ENCODE data around the gene PLCB4. TPM values are rescaled to one million over a fixed set of nuclear protein-coding genes. Genes with fewer than 3 reads are reported as not detected.

Gene PLCB4
- total RNA-seq, 2 donors from 2014 or later = 40.4 to 53.3 TPM

DNA sequence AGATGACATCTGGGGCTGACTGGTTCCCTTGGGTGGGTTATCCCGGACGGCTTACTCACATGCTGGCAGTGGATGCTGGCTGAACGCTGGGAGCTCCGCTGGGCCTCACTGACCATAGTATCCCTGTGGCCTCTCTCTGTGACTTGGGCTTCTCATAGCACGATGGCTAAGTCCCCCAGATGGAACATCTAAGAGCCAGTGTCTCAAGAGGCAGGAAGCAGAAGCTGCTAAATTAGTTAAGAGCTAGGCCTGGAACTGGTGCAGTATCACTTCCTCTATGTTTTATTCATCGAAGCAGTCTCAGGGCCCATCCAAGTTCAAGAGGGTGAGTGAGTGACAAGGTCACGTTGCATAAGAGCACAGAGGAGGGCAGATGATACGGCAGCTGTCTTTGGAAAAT lies 329.0 kb downstream of the PLCB4 start:
- no peak for DNase-seq (ENCODE audit: low spot score)

DNA sequence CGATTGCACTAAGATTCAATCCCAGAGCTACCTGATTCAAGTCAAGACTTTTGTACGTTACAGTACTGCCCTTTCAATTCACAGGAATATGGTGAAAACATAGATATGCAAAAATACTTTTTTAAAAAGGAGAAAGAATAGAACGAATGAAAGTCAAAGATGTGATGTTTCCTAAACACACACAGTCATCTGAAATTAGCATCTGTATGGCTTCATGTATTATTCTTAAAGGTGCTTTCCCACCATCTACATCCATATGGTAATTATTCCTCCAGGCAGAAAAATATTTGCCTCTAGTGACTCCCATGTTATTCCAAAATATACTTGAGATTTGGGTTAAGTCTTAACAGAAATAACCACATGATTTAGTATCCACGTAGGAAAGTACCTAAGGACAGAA lies 330.0 kb downstream of the PLCB4 start:
- no peak for DNase-seq (ENCODE audit: low spot score)
- intact Hi-C loops (cut with DNase I) = loop anchor here in 1 of 2 donors (10.0 kb wide), 1 partner anchor 644 kb away; no protein-coding TSS in a partner anchor

More for the DNA sequence above, 329.0 kb downstream of the PLCB4 start:
- intact Hi-C loops (cut with DNase I) = loop anchor here in 1 of 2 donors (10.0 kb wide), 1 partner anchor 643 kb away; no protein-coding TSS in a partner anchor

DNA sequence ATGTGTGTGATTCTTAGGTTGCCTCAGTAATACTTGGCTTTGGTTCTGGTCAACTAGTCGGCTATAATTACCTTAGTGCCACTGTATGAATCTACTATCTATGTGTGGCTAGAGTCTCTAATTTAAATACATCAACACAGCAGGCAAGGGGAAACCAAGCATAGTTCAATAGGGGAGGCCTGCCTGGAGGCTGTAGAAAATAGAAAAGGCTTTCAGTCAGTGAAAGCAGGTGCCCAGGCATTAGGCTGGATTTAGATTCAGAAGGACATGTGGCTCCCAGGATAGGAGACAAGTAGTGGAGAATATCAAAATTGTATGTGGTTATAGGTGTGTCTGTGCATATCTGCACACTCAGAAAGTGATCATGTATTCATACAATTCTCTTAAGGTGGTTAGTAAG lies 330.4 kb downstream of the PLCB4 start:
- intact Hi-C loops (cut with DNase I) = loop anchor here in 1 of 2 donors (10.0 kb wide), 1 partner anchor 645 kb away; no protein-coding TSS in a partner anchor
- no peak for DNase-seq (ENCODE audit: low spot score)

DNA sequence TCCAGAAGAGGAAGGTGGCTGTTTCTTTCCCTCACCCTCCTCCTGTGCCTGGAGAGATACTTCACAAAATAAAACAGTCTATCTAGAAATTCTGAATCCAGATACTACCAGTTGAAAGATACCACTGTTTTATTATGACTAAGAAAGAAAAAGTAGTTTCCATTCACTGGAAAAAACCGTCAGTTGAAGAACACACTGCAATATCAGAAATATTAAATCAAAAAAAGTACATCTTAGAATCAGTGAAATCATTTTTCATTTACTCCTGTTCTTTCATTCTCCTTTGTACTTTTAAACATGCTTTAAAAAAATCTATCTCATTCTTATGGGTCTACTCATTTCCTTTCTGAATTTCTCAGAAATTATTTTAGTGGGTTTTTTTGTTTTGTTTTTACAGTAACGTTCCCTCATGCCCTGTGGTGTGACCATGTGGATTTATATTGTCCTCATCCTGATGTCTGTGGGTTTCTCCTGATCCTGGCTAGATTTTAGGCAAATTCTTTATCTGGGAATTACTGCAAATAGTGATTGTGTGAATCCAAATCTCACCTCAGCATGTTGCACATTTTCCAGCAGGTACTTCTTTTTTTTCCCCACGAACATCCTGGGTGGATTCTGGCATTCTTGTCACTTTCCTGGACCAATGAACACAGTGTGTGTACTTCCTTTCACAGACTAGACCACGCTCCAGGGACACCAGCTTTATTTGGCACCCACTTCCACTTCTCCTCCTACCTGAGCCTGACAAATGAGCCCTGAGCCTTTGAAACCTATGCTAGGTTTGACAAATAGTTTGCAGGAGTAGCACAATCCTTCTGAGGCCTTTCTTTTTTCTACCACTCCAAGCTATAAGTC lies 331.5 kb downstream of the PLCB4 start:
- intact Hi-C loops (cut with DNase I) = no loop called here
- DNase-seq (ENCODE audit: low spot score) = no peak

DNA sequence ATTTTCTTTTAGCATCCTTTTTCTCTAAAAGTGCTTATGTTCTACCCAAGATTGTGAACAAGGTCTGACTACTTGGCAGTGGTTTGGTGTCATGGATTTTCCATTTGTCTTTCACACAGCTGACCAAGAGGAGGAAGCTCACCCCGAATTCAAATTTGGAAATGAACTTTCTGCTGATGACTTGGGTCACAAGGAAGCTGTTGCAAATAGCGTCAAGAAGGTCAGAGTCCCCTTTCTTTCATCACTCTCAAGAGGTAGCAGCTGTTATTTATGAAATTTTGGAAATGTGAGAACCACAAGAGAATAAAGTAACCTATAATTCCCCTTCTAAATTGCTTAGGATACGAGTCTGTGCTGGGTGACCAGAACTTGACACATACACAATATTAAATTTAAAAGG lies 332.5 kb downstream of the PLCB4 start:
- intact Hi-C loops (cut with DNase I) = no loop called here
- DNase-seq (ENCODE audit: low spot score) = no peak

DNA sequence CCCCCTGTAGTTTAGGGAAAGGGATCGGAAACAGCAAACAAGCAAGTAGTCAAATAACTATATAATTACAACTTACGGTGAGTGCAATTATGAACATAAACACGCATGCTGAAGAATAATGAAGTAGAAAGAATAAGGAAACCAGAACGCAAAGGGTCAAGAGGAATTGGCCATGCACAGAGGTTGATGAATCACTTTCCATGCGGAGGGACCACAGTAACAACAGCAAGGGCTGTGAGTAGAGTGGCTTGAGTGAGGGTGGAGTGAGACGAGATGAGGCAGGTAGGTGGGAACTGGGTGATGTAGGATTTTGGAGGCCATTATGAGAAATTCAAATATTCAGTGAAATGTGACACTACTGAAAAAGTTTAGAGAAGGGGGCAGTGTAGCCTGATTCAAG lies 333.3 kb downstream of the PLCB4 start:
- no peak for DNase-seq (ENCODE audit: low spot score)
- intact Hi-C loops (cut with DNase I) = no loop called here

DNA sequence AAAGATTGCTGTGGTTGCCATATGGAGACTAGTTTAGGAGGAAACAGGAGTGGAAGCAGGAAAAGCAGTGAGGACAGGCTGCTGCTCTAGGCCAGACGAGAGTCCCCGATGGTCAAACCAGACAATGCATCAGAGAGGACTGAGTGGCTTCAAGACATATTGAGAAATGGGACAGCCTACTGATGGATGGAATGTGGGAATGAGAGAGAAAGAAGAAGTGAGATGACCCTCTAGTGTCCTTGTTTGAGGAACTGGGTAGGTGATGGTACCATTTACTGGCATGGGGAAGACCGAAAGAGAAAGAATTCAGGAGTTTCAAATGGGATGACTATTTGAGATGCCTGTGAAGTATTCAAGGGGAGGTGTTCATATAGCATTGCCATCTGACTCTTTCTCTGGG lies 333.7 kb downstream of the PLCB4 start:
- intact Hi-C loops (cut with DNase I) = no loop called here

DNA sequence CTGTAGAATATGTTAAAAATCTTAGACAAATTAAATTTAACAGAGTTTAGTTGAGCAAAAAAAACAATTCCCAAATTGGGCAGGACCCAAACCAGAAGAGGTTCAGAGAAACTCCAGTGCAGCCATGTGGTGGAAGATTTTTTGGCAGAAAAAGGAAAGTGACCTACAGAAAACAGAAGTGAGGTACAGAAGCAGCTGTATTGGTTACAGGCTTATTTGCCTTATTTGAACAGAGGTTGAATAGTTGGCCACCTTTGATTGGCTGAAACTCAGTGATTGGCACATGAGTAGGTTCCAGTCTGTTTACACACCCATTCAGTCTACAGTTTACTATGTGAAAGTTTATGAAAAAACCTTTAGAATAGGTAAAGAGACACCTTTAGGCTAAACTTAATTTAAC lies 334.6 kb downstream of the PLCB4 start:
- no peak for DNase-seq (ENCODE audit: low spot score)
- intact Hi-C loops (cut with DNase I) = no loop called here

More for the DNA sequence above, 333.7 kb downstream of the PLCB4 start:
- DNase-seq (ENCODE audit: low spot score) = no peak

DNA sequence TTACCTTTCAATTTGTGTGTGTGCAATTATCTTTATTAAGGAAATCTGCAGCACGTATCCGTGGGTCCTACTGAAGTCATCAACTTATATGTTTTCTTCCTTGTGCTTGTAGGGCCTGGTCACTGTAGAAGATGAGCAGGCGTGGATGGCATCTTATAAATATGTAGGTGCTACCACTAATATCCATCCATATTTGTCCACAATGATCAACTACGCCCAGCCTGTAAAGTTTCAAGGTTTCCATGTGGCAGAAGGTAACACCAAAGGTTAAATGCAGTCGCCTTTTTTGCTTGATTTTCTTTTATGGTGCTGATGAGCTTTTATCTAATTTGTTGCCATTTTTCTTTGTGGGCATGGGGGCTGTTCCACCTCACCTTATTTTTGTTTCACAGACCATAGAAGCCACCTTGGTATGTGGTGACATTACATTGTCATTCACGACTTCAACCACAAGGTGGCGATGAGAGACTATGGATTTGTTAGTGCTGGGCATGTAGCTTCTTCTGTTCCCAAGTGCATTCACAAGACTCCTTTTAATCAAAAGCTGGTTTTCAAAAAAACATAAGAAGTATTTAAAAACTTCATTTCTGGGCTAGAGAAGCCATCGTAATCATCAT lies 339.0 kb downstream of the PLCB4 start:
- intact Hi-C loops (cut with DNase I) = loop anchor here in 1 of 2 donors (5.0 kb wide), 1 partner anchor 204 kb away; no protein-coding TSS in a partner anchor
- DNase-seq (ENCODE audit: low spot score) = no peak

DNA sequence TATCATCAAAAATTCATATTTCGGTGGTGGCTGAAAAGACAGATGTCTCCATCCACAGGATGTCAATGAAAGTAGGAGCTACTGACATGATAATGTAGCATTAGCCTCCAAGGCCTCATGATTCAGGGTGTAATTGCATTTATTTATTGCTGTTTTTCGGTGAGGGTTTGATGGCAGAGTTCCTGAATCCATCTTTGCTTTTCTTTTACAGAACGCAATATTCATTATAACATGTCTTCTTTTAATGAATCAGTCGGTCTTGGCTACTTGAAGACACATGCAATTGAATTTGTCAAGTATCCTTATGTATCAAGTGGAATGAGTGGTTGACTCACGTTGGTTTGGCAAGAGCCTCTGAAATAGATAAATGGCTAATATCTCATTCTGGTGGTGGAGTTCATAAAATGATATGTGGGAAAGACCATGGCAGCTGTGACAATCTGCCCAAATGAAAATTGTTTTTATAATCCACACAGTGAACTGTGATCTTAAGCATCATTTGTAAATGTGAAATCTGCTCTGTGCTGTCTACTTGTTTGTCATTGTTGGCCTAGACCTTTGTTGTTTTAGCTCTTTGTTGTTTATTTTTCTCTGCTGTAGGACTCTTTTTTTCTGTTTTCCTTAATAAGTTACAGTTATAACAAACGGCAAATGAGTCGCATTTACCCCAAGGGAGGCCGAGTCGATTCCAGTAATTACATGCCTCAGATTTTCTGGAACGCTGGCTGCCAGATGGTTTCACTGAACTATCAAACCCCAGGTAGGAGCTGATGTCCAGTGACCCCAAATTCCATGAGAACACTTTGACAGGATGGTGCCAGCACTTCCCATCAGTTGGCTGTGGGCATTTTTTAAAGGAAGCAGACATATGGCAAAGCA lies 339.8 kb downstream of the PLCB4 start:
- intact Hi-C loops (cut with DNase I) = loop anchor here in 1 of 2 donors (5.0 kb wide), 1 partner anchor 204 kb away; no protein-coding TSS in a partner anchor
- DNase-seq (ENCODE audit: low spot score) = no peak

DNA sequence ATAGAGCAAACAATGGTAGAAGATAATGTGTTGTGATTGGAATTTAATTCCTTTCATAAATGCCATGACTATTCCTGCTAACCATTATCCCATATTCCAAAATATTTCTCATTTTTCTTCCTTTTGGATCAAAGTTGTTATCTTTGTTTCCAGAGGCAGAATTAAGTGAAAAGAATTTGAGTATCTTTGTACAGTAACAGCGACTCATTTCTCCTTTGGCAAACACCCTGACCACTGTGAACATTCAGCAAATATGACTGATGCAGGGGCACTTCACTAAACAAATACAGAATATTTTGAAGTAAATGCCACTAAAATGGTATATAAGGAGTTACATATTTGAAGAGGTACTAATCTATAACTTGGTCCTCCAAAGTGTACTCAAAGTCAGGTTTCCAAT lies 340.5 kb downstream of the PLCB4 start:
- intact Hi-C loops (cut with DNase I) = loop anchor here in 1 of 2 donors (5.0 kb wide), 1 partner anchor 203 kb away; no protein-coding TSS in a partner anchor

DNA sequence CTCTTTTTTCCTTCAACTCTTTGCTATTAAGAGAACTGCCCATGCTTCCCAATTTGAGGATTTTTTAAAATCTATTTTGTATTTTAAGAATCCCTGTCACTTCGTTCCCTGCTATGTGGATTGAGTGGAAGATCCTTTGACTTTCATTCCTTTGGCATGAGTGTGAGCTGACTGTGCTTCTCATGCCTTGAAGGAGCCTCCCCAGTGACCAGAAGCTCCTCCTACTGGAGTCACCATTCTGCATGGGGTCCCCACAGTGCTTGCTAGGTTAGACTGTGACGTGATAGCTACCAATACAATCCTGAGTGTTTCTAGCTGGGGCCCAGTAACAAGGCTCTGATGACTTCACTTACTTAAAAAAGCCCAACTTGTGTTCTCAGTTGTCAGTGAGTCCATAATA lies 341.1 kb downstream of the PLCB4 start:
- no peak for DNase-seq (ENCODE audit: low spot score)

More for the DNA sequence above, 340.5 kb downstream of the PLCB4 start:
- DNase-seq (ENCODE audit: low spot score) = no peak

DNA sequence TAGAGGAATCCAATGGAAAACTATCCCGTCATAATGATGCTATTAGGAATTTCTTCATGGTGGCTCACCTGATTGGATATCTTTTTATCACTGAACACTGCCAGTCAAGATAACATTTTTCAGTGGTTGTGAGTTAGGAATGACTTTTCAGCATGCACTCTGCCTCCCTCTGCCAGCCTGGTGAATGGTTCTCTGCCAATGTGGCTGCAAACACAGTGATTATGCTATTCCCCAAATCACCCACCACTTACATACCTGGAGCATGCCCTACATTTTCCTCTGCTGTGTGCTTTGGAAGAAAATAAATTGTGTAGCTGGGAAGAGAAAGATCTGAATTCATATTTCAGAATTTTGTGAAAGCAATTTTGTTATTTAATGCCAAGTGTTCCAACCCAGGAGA lies 342.9 kb downstream of the PLCB4 start:
- intact Hi-C loops (cut with DNase I) = no loop called here
- no peak for DNase-seq (ENCODE audit: low spot score)

More for the DNA sequence above, 341.1 kb downstream of the PLCB4 start:
- intact Hi-C loops (cut with DNase I) = loop anchor here in 1 of 2 donors (5.0 kb wide), 1 partner anchor 202 kb away; no protein-coding TSS in a partner anchor

DNA sequence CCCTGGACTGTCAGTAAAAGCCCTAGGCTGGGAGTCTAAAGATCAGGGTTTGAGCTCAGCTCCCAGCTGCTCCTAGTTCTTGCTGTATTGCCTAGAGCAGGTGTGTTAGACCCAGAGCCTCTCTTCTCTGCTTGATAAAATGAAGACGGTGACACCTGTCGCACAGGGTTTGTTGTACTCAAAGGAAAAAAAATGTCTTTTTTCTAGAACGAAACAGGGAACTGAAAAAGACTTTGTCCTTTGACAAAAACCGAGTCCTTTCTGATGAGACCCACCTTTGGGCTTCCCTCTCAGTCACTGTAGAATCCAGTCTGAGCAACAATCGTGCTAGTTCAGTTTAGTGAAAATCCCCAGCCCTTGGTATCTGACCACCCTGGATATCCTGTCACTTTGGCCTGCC lies 343.4 kb downstream of the PLCB4 start:
- intact Hi-C loops (cut with DNase I) = no loop called here

DNA sequence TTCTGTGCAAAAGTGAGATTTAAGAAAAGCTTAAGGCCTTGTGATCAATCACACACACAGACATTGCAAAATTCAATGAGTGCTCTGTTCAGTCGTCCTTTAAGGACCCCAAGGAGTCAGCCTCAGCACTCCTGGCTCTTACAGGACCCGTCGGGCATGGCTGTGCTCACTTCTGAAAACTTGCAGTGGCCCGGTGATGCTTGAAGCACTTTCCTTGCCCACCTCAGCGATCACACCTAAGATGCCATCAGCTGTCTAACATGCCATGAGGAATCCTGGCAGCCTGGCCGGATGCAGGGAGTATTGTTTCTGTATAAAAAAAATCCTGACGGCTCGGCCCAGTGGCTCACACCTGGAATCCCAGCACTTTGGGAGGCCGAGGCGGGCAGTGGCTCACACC lies 344.1 kb downstream of the PLCB4 start:
- intact Hi-C loops (cut with DNase I) = loop anchor here in 1 of 2 donors (1.0 kb wide), 1 partner anchor 200 kb away; no protein-coding TSS in a partner anchor
- DNase-seq (ENCODE audit: low spot score) = no peak

More for the DNA sequence above, 343.4 kb downstream of the PLCB4 start:
- DNase-seq (ENCODE audit: low spot score) = no peak

DNA sequence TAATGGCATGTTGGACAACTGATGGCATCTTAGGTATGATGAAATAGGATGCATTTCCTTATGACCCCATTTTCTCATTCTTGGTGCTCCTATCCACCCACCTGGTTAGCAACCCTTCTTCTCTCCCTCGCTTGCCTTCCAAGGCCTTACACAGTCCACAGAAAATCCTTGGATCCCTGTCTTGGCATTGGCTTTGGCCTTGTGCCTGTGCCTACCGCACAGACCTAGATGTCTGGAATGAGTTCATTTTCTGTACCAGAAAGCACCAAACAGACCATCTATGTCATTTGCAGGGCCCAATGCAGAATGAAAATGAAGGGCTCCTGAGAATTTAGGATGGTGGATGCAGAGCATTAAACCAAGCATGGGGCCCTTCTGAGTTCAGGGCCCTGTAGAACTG lies 346.5 kb downstream of the PLCB4 start:
- no peak for DNase-seq (ENCODE audit: low spot score)

DNA sequence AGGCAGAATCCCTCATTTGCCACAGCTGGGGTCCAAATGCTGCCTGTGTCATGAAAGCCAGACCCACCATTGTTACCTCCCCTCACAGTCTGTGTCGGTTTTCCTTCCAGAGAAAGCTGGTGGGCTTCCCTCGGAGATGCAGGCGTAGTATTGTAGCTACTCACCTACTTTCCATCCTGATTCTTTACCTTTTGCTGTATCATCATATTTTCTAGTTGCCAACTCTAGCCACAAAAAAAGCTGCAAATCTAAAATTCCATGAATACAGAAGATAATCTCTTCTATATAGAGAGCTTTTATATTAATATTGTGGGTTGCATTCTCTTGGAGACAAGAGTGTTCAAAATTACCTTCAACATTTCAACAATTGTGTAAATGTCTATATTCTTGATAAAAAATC lies 347.5 kb downstream of the PLCB4 start:
- DNase-seq (ENCODE audit: low spot score) = no peak
- intact Hi-C loops (cut with DNase I) = no loop called here

More for the DNA sequence above, 346.5 kb downstream of the PLCB4 start:
- intact Hi-C loops (cut with DNase I) = no loop called here

DNA sequence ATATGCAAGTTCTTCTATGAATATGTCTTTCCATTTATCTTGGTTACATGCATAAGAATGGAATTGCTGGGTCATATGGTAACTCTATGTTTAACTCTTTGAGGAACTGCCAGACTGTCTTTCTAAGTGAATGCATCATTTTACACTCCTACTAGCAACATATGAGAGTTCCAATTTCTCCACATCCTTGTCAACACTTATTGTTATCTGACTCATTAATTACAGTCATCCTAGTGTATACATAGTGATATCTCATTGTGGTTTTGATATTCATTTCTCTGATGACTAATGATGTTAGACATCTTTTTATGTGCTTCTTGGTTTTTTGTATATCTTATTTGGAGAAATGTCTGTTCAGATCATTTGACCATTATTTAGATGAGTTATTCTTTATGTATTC lies 348.8 kb downstream of the PLCB4 start:
- intact Hi-C loops (cut with DNase I) = no loop called here
- DNase-seq (ENCODE audit: low spot score) = no peak
